Measurements from ENCODE around the gene IL17C.

GRCh38 chr16:88662222-88662842, 24.0 kb downstream of the IL17C start:
- no peak for TF ChIP-seq CTCF (IDR thresholded peaks at IDR 0.05; ENCODE audit: low read depth, low read length)
- TF ChIP-seq EZH2phosphoT487 (IDR thresholded peaks at IDR 0.05; ENCODE audit: low read depth), result no peak
